GM23248 (cell line): ENCODE measurements around the gene MPDZ.

Experiments
- EZH2 ChIP-seq: fragments of 200-600 bp; sonication (generic); IDR thresholded peaks from 2 replicates; pipeline ENCODE4 v1.6.1; 2018; ENCODE audit warnings: antibody characterized with exemption, mild to moderate bottlenecking; ENCODE audit not compliant: insufficient read depth, poor library complexity, severe bottlenecking
- EZH2phosphoT487 ChIP-seq: fragments of 200-600 bp; sonication (generic); IDR thresholded peaks from 2 replicates; pipeline ENCODE4 v1.6.1; 2018; ENCODE audit warnings: antibody characterized with exemption, moderate library complexity, mild to moderate bottlenecking, low read depth; ENCODE audit not compliant: insufficient read depth

GRCh38 chr9:13252852-13253251, 26.6 kb downstream of the MPDZ start:
- no peak for TF ChIP-seq EZH2
- TF ChIP-seq EZH2phosphoT487 = no peak
